Measurements from ENCODE around the gene TMEM87A.
A peak's percentile ranks its signal among the peaks of the same experiment; 100 is the strongest.

Gene TMEM87A

DNA sequence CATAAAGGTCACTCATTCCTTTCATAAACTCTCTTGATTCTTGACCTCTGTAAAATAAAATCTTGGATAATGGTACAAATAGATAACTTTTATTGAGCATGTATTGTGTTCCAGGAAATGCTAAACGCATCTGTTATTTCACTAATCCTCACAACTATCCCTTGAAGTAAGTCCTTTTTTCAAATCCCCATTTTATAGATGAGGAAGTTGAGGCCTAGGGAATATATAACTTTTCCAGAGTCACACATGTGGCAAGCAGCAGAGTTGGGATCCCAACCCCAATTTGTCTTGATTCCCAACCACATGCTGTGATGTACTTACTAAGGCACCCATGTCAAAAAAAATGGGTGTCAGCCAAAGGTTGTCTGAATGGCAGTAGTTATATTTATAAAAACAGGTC is 71.4 kb downstream of the TMEM87A start:
- DNase-seq = no peak

DNA sequence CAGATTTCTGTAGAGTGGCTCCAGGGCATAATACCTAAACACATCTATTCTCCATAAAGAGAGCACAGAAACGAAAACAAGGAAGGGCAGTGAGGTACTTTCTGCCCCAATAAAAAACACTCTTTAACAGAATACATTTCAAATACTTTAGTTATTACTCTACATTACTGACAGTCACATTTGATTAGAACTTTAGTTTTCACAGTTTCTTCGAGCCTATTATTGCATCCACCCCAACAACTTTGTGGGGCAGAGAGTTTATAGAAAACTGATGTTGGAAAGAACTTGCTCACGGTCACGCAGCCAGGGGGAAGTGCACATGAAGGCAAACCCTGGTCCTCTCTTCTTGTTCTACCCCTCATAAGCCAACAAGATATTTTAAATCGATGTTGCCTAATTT is 74.1 kb downstream of the TMEM87A start:
- peak; percentile 9 for DNase-seq

DNA sequence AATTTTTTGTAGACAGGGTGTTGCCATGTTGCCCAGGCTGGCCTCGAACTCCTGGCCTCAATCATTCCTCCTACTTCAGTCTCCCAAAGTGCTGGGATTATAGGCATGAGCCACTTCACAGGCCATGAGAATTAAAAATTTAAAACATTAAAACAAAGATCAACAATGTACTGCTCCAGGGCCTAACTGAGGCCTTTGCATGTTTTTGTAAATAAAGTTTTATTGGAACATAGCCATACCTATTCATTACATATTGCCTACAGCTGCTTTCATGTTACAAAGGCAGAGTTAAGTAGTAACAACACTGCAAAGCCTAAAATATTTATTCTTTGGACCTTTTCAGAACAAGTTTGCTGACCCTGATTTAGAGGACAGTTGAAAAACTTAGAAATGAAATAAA is 74.7 kb downstream of the TMEM87A start:
- no peak for DNase-seq

DNA sequence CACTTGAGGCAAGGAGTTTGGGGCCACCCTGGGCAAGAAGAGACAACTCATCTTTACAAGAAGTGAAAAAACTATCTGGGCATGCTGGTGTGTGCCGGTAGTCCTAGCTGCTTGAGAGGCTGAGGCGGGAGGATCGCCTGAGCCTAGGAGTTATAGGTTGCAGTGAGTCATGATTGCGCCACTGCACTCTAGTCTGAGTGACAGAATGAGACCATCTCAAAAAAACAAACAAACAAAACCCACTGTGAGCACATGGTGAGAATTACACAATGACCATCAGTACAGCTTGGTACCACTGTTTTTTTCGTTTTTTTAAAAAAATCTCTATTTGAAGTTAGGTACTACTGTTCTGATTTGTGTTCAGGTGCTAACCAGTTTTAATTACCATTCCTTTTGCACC is 78.7 kb downstream of the TMEM87A start:
- peak; percentile 79 for DNase-seq

DNA sequence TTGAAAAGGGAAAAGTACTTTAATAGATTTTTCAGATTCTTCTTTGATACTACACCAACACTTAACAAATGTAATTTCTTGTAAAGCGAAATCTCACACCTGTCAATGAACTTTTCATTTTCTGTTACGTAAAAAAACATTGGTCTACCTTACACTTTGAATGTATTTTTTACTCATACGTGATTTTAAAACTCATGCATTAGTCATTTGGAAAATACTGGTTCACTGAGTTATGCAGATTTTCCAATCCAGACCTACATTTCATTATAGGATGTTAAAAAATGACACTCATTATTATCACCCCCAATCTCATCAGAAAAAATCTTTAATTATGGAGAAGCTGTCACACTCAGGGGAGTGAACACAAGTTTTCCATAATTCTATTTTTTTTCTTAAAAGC is 79.8 kb downstream of the TMEM87A start:
- DNase-seq = no peak

DNA sequence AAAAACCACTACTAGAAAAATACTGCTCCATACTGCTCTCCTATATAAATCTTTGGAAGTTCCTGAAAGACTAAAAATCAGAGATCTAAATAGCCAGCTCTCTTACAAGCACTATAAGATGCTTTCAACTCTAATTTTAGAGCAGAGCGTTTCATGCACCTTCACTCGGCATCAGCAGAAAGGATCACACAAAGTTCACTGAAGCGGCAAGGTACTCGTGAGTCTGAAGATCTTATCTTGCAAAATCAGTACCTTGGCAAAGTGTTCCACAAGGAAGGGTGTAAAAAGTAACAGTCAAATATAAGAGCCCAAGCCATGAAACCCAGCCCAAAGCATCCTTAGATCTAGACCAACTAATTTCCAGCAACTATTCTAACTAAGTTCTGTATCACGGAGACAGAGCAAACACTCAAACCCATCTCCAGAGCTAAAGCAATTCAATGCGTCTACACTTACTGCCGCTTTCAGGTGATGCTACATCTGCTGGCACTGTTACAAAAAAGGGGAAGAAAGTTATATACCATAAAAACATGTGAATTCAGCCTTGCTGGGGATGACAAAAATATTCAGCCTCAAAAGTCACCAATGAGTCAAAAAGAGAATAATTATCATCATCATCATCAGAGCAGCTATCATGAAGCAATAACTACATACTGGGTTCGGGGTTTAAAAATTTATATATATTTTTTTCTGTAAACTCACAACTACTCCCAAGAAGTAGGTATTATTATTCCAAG is 81.5 kb downstream of the TMEM87A start:
- no peak for DNase-seq

DNA sequence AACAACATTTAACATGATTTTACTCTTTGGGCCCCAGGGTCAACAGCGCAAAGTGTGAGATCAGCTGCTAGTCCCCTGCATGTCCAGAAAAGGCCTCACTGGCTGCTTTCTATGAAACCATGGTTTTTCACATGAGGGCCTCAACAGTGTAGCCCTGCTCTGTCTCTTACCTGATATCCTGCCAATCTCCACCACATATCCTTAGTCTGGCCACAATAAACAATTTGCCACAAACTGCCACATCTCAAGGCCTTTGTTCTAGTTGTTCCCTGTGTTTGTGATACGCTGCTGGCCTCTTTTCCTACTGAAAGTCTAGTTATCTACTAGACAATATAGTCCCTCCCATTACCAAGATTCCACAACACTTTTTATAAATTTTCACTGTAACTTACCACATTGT is 82.9 kb downstream of the TMEM87A start:
- no peak for DNase-seq

DNA sequence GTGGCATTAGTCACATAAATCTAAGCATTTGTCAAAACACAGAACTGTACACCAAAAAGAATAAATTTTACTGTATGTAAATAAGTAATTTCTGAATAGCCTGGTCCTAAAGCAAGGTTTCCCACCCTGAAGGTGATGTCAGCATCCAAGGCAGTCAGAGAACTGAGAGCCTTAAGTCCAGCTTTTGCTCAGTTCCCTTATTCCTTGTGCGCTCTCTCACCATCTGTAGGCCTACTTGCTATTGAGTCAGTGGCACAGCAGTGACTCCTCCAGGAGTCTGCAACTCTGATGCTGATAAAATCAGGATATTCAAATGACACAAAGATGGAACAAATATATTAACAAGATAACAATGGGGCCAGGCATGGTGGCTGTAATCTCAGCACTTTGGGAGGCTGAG is 87.4 kb downstream of the TMEM87A start:
- DNase-seq = no peak

DNA sequence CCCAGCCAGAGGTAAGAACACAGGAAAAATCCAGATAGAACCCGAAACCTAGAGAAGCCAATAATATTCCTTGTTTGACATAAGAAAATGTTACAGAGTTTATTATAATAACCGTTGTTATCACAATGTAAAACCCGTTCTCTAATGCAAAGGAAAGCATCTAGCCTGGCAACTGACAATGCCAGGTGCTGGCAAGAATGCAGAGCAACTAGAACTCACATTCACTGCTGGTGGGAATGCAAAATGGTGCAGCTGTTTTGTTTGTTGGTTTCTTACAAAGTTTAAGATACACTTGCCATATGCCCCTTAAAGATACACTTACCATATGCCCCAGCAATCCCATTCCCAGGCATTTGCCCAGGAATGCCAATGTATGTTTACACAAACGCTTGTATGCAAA is 88.5 kb downstream of the TMEM87A start:
- DNase-seq = no peak

DNA sequence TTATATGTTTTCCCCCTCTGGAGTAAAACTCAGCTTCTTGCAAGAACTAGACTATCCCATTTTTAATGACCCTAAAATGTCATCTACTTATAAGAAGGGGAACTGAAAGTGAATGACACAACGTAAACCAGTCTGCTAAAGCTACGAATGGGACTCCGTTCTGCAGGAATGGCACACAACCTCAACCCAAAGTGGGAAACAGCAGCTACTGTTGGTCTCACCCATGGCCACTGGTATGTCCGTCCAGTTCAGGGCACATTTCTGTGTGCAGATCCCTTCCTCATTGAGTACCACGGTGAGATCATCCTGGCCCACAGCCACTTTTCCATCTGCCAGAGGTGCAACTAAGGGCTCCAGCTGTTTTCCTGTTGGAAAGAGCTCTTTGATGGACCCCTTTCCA is 88.9 kb downstream of the TMEM87A start:
- DNase-seq = no peak

DNA sequence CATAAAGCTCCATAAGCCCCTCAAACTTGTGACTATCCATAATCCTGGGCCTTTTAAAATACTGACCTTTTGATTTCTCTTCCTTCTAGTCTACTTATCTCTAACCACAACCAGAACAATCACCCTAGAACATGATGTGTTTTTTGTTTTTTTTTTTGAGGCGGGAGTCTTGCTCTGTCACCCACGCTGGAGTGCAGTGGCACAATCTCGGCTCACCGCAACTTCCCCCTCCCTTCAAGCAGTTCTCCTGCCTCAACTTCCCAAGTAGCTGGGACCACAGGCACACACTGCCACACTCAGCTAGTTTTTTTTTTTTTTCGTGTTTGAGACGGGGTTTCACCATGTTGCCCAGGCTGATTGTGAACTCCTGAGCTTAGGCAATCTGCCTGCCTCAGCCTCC is 90.3 kb downstream of the TMEM87A start:
- DNase-seq = no peak

DNA sequence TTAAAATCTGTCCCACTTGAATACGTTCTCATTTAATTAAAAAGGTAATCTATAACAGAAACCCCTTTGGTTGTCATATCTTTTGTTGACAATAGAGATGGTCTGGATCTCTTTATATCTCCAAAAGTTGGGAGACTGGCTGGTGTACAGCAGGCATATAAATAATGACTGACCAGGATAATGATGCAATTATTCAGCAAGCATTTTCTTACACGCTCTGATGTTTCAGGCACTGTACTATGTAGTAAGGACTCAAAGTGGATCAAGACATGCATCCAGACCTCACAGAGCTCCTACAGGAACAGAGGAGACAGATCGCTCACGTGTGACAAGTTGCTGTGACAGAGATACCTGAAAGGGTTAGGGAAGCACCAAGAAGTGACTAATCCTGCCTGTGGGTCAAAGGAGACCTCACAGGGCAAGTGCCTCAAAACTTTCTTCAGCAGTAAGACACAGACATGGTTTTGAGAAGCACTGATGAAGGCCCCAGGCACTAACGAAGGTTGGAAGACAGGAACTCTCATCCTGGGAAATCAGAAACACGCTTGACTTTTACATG is 90.8 kb downstream of the TMEM87A start:
- no peak for DNase-seq

DNA sequence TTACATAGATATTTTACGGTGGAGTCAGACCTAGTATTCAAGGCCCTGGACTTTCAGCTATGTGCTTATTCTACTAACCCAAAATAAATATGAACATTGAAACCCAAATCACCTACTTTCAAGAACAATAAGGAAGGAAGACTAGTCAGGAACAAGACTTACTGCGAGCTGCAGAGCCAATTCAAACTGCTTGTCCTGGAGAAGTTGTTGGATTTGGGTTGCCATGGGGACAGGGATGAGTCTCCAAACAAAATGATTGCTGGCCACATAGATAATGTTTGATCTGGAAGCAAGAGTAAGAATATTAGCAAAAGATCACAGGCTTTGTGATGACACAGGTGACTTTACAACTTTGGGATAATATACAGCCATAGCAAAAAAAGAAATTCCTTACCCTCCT is 95.2 kb downstream of the TMEM87A start:
- no peak for DNase-seq

DNA sequence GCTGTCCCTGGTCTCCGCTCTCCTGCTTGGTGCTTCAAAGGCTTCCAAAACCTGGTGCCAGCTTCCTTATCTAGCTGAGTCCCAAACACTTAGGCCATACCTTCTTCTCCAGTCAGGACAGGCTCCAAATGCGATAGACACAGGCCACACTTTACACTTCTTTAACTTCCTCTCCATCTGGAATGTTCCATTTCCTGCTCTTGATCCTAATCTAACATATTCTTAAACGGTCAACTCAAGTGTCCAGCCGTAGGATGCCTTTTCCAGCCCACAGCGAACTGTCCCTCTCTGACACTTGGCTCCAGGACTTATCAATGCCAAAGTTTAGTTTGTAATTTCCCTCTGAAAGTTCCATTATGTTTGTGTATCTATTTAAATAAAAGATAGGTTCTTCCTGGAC is 97.6 kb downstream of the TMEM87A start:
- no peak for DNase-seq

DNA sequence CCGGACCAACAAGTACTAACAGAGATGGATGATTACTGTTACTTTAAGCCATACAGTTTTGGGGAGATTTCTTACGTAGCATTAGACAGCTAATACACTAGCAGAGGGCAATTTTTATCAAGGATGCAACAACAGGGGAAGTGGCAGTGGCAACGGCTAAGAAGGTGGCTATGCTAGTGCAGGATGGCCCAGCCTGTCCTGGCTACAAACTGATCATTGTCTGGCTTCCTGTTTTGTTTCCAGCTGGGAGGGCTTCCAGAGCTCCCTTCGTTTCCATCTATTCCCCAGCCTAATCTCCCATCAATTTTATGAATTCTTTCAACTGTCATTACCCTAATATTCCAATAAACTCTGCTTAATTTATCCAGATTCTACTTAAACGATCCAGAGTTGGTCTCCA is 100.8 kb downstream of the TMEM87A start:
- DNase-seq = no peak

DNA sequence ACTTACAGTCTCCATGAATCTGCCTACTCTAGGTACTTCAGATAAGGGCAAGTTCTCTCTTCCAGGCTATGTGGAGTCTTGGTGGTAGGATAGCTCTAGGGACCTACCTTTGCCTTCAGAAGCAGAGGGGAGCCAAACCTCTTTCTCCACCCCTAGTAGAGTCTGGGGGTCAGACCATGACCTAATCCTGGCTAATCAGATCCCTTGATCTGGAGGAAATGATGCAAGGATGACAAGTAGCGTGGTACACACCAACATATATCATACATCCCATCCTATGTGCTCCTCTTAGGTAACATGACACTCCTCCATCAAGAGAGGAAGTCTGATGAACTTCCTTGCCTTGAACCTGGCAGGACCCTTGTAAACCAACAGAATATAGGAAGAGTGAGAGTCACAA is 101.4 kb downstream of the TMEM87A start:
- no peak for DNase-seq

DNA sequence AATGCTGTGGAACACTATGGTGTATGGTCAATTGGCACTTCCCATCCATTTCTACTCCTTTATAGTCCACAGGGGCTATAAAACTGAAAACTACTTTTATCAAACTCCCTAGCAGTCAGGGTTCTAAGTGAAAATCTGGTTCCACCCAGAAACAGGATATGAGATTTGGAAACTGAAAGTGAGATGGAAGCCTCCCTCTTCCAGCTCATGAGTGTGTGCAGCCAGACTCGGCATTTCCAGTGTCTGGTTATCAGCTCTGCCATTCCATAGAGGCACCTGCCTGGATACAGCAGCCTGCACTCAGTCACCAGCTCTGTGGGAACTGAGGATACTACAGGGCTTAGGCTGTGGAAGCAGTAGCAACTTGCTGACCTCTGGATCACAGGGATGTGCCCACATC is 102.1 kb downstream of the TMEM87A start:
- no peak for DNase-seq

DNA sequence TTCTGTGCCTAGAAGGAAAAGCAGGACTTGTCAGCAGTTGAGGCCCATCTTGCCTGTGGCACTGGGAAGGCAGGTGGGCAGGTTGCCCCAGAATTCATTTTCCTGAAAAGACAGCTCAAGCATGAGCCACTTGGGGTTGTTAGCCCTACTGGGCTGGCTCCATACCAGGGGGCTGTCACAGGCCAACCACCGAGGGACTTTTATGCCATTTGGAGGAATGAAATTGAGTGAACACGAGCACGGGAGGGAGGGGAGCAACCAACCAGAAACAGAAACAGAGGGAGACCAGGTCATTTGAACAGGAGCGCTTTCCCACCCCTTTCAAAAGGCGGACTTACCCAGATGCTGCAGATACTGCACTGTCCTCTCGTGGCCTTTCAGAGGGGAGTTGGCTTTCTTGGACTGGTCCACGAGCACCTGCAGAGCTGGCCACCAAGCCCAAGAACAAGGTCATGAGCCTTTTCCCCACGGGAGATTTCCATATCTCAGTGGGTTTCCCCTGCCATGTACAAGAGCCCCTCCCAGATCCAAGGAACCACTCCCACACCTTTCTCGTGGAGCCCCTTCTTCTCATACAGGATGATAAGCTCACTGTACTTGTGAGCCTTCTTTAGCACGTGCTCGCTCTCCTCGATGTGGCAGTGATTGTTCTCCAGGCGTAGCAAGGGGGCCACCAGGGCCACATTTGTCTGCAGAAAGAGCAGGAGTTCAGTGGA is 106.8 kb downstream of the TMEM87A start:
- no peak for DNase-seq

DNA sequence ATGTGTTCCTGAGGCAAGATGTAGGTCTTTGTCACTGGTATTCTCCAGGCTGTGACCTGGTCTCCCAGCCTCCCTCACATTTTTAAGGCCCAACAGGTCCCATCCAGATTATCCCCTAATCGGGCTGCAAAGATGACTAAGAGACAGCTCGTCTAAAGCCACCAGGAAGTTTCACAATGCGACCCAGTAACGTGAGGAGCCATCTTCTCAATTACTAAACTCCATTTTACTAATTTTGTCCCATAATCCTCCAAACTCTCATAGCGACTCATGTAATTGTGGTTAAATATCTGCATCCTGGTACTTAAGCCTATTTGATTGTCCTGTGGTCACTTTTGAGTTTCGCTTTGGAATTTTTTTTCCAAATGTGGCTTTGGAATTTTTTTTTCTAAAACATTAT is 108.1 kb downstream of the TMEM87A start:
- peak; percentile 23 for DNase-seq

DNA sequence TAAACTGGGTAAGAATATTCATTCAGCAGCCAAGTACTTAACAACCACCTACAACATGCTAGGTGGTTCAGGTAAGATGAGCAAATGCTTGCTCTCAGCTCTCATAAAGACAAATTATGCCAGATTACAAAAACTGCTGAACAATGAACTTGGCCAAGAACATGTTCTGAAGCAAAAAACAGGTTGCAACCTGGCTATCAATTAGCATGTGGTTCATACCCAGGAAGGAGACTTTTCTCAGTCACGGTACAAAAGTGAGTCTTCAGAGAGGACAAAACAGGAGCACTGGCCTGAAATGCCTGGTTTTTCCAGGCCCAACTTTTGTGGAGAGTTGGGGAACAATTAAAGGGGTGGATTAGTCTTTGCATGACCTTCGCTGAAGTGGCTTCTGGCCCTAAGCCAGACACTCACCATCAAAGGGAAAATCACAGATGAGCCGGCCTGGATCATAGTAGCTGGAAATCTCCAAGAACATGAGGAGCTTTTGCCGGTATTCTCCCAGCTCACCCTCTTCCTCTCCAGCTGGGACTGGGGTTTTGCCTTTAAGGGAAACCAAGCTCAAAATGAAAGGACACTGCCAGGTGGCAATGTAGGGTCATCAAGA is 109.2 kb downstream of the TMEM87A start:
- DNase-seq = no peak

DNA sequence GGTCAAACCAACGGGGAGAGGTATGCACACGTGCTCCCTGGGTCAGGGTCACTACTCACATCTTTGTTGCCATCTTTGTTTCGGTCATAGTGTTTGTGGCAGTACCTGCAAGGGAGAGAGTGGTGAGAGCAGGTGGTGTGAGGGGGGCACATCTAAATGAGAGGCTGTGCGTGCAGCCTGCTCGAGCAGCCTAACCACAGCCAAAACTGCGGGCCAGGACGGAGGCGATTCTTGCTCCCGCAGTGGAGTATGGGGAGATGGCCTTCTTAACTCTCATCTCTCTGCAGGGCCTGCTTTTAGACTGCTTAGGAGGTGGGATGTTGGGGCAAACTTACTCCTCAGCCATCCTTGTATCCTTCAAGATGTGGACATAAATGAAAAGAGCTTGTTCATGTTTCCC is 109.9 kb downstream of the TMEM87A start:
- DNase-seq = no peak

Data from EL (cell line).